Stimulated activated naive CD8-positive, alpha-beta T cell treated with anti-CD3 and anti-CD28 coated beads, Interleukin-15, Interleukin-2, amounts not matched to agents 100 ng/mL and 50 ng/mL, for 24 hours (primary cell): ENCODE results near the gene SLC20A1.

Experiments
- H3K27ac Mint-ChIP-seq: one replicate; pipeline ENCODE4 v1.8.0; 2021; ENCODE audit warnings: mild to moderate bottlenecking, mixed read lengths
- H3K27me3 Mint-ChIP-seq: one replicate; pipeline ENCODE4 v1.8.0; 2021; ENCODE audit warnings: mixed read lengths
- H3K36me3 Mint-ChIP-seq: one replicate; pipeline ENCODE4 v1.8.0; 2021; ENCODE audit warnings: low read depth, mixed read lengths
- H3K4me1 Mint-ChIP-seq: one replicate; pipeline ENCODE4 v1.8.0; 2021; ENCODE audit warnings: low read depth, mixed read lengths
- H3K4me3 Mint-ChIP-seq: one replicate; pipeline ENCODE4 v1.8.0; 2021; ENCODE audit warnings: mild to moderate bottlenecking, mixed read lengths
- H3K9me3 Mint-ChIP-seq: one replicate; pipeline ENCODE4 v1.8.0; 2021; ENCODE audit warnings: mixed read lengths

The SLC20A1 gene

GRCh38 chr2:112679484-112679883, 33.7 kb downstream of the SLC20A1 start:
- peaks cover 3% of the 10 kb centered on the region for H3K4me1 Mint-ChIP-seq
- no peak overlapping the region for H3K4me3 Mint-ChIP-seq
- no peaks in the 10 kb centered on the region for H3K36me3 Mint-ChIP-seq
- H3K27ac Mint-ChIP-seq, result no peak overlapping the region
- H3K27me3 Mint-ChIP-seq, result no peaks in the 10 kb centered on the region
- H3K9me3 Mint-ChIP-seq, result no peaks in the 10 kb centered on the region

- Mint-ChIP-seq H3K36me3 (no peaks in the 10 kb centered on the region), H3K4me3 (no peak overlapping the region), H3K4me1 (peaks cover 3% of the 10 kb centered on the region), H3K27me3 (no peaks in the 10 kb centered on the region), H3K9me3 (no peaks in the 10 kb centered on the region), H3K27ac (no peak overlapping the region)
These were observed 34.9 kb downstream of the SLC20A1 start for GRCh38 chr2:112680666-112681101.

- no peaks in the 10 kb centered on the region for H3K36me3 Mint-ChIP-seq
- no peak overlapping the region for H3K4me3 Mint-ChIP-seq
- H3K27ac Mint-ChIP-seq, result no peak overlapping the region
- H3K9me3 Mint-ChIP-seq, result no peaks in the 10 kb centered on the region
- H3K27me3 Mint-ChIP-seq, result no peaks in the 10 kb centered on the region
- peaks cover 3% of the 10 kb centered on the region for H3K4me1 Mint-ChIP-seq
These were observed 36.4 kb downstream of the SLC20A1 start for GRCh38 chr2:112682101-112682500.

- no peaks in the 10 kb centered on the region for H3K36me3 Mint-ChIP-seq
- no peaks in the 10 kb centered on the region for H3K27me3 Mint-ChIP-seq
- H3K27ac Mint-ChIP-seq, result no peak overlapping the region
- H3K4me1 Mint-ChIP-seq, result peaks cover 3% of the 10 kb centered on the region
- H3K4me3 Mint-ChIP-seq, result no peak overlapping the region
- H3K9me3 Mint-ChIP-seq, result no peaks in the 10 kb centered on the region
These were observed 38.0 kb downstream of the SLC20A1 start for GRCh38 chr2:112683550-112684414.

GRCh38 chr2:112684415-112684775, 38.7 kb downstream of the SLC20A1 start:
- H3K27ac Mint-ChIP-seq, result no peak overlapping the region
- no peaks in the 10 kb centered on the region for H3K9me3 Mint-ChIP-seq
- no peak overlapping the region for H3K4me3 Mint-ChIP-seq
- H3K36me3 Mint-ChIP-seq, result no peaks in the 10 kb centered on the region
- peaks cover 3% of the 10 kb centered on the region for H3K4me1 Mint-ChIP-seq
- no peaks in the 10 kb centered on the region for H3K27me3 Mint-ChIP-seq

GRCh38 chr2:112685271-112685884, 39.6 kb downstream of the SLC20A1 start:
- no peaks in the 10 kb centered on the region for H3K27me3 Mint-ChIP-seq
- H3K27ac Mint-ChIP-seq, result no peak overlapping the region
- no peaks in the 10 kb centered on the region for H3K9me3 Mint-ChIP-seq
- H3K4me1 Mint-ChIP-seq, result peaks cover 3% of the 10 kb centered on the region
- H3K36me3 Mint-ChIP-seq, result no peaks in the 10 kb centered on the region
- no peak overlapping the region for H3K4me3 Mint-ChIP-seq

- no peak overlapping the region for H3K4me3 Mint-ChIP-seq
- no peaks in the 10 kb centered on the region for H3K27me3 Mint-ChIP-seq
- H3K4me1 Mint-ChIP-seq, result peaks cover 14% of the 10 kb centered on the region
- H3K9me3 Mint-ChIP-seq, result no peaks in the 10 kb centered on the region
- no peak overlapping the region for H3K27ac Mint-ChIP-seq
- no peaks in the 10 kb centered on the region for H3K36me3 Mint-ChIP-seq
These were observed 40.8 kb downstream of the SLC20A1 start for GRCh38 chr2:112686348-112687217.

GRCh38 chr2:112687522-112687921, 41.8 kb downstream of the SLC20A1 start:
- peaks cover 23% of the 10 kb centered on the region for H3K4me1 Mint-ChIP-seq

GRCh38 chr2:112688086-112688880, 42.5 kb downstream of the SLC20A1 start:
- no peak overlapping the region for H3K27ac Mint-ChIP-seq
- H3K36me3 Mint-ChIP-seq, result no peaks in the 10 kb centered on the region
- no peaks in the 10 kb centered on the region for H3K27me3 Mint-ChIP-seq
- no peak overlapping the region for H3K4me3 Mint-ChIP-seq
- H3K9me3 Mint-ChIP-seq, result no peaks in the 10 kb centered on the region
- peaks cover 31% of the 10 kb centered on the region for H3K4me1 Mint-ChIP-seq

More at GRCh38 chr2:112687522-112687921, 41.8 kb downstream of the SLC20A1 start:
- Mint-ChIP-seq H3K36me3 (no peaks in the 10 kb centered on the region), H3K4me3 (no peak overlapping the region), H3K27ac (no peak overlapping the region), H3K9me3 (no peaks in the 10 kb centered on the region), H3K27me3 (no peaks in the 10 kb centered on the region)

GRCh38 chr2:112690853-112691401, 45.2 kb downstream of the SLC20A1 start:
- H3K36me3 Mint-ChIP-seq, result no peaks in the 10 kb centered on the region
- H3K27ac Mint-ChIP-seq, result no peak overlapping the region
- H3K9me3 Mint-ChIP-seq, result no peaks in the 10 kb centered on the region
- peaks cover 33% of the 10 kb centered on the region for H3K4me1 Mint-ChIP-seq
- H3K27me3 Mint-ChIP-seq, result no peaks in the 10 kb centered on the region
- H3K4me3 Mint-ChIP-seq, result peak overlapping the region; percentile 61

- no peak overlapping the region for H3K27ac Mint-ChIP-seq
- H3K36me3 Mint-ChIP-seq, result no peaks in the 10 kb centered on the region
- no peak overlapping the region for H3K4me3 Mint-ChIP-seq
- H3K9me3 Mint-ChIP-seq, result no peaks in the 10 kb centered on the region
- H3K27me3 Mint-ChIP-seq, result no peaks in the 10 kb centered on the region
- peaks cover 33% of the 10 kb centered on the region for H3K4me1 Mint-ChIP-seq
These were observed 46.1 kb downstream of the SLC20A1 start for GRCh38 chr2:112691881-112692281.

GRCh38 chr2:112692495-112692911, 46.8 kb downstream of the SLC20A1 start:
- no peaks in the 10 kb centered on the region for H3K9me3 Mint-ChIP-seq
- no peaks in the 10 kb centered on the region for H3K36me3 Mint-ChIP-seq
- H3K27ac Mint-ChIP-seq, result peak overlapping the region; percentile 46
- peaks cover 33% of the 10 kb centered on the region for H3K4me1 Mint-ChIP-seq
- peak overlapping the region; percentile 25 for H3K4me3 Mint-ChIP-seq
- no peaks in the 10 kb centered on the region for H3K27me3 Mint-ChIP-seq

- peak overlapping the region; percentile 46 for H3K27ac Mint-ChIP-seq
- H3K27me3 Mint-ChIP-seq, result no peaks in the 10 kb centered on the region
- peaks cover 33% of the 10 kb centered on the region for H3K4me1 Mint-ChIP-seq
- H3K36me3 Mint-ChIP-seq, result no peaks in the 10 kb centered on the region
- H3K9me3 Mint-ChIP-seq, result no peaks in the 10 kb centered on the region
- peak overlapping the region; percentile 25 for H3K4me3 Mint-ChIP-seq
These were observed 47.2 kb downstream of the SLC20A1 start for GRCh38 chr2:112692918-112693317.

GRCh38 chr2:112693596-112693995, 47.9 kb downstream of the SLC20A1 start:
- H3K4me1 Mint-ChIP-seq, result peaks cover 33% of the 10 kb centered on the region
- no peaks in the 10 kb centered on the region for H3K36me3 Mint-ChIP-seq
- H3K4me3 Mint-ChIP-seq, result no peak overlapping the region
- no peaks in the 10 kb centered on the region for H3K27me3 Mint-ChIP-seq
- no peak overlapping the region for H3K27ac Mint-ChIP-seq
- H3K9me3 Mint-ChIP-seq, result no peaks in the 10 kb centered on the region
